Activated CD4-positive, alpha-beta T cell treated with anti-CD3 and anti-CD28 coated beads, Interleukin-2, Interleukin-6, amounts not matched to agents 100 ng/mL and 50 ng/mL, durations not matched to agents 16 hours and 8 hours (primary cell): ENCODE data around the gene EFS.

ENCODE experiments used
- DNase-seq: peaks from one replicate; pipeline ENCODE4 v3.0.0-alpha.2; 2020

EFS gene

GRCh38 chr14:23377573-23378563 is 12.9 kb upstream of the EFS start:
- DNase-seq = no peak

DNA sequence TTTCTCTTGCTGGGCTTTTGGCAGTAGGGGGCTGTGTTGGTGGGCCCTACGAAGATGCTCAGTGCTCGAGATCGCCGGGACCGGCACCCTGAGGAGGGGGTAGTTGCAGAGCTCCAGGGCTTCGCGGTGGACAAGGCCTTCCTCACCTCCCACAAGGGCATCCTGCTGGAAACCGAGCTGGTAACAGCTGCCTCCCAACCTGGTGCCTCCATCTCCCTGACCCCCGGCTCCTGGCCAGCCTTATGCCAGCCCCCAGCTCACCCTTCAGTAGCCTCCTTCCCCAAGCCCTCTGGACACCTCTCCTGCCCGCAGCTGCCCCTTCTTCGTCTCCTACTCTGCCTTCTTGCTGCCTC is 12.2 kb upstream of the EFS start:
- no peak for DNase-seq

DNA sequence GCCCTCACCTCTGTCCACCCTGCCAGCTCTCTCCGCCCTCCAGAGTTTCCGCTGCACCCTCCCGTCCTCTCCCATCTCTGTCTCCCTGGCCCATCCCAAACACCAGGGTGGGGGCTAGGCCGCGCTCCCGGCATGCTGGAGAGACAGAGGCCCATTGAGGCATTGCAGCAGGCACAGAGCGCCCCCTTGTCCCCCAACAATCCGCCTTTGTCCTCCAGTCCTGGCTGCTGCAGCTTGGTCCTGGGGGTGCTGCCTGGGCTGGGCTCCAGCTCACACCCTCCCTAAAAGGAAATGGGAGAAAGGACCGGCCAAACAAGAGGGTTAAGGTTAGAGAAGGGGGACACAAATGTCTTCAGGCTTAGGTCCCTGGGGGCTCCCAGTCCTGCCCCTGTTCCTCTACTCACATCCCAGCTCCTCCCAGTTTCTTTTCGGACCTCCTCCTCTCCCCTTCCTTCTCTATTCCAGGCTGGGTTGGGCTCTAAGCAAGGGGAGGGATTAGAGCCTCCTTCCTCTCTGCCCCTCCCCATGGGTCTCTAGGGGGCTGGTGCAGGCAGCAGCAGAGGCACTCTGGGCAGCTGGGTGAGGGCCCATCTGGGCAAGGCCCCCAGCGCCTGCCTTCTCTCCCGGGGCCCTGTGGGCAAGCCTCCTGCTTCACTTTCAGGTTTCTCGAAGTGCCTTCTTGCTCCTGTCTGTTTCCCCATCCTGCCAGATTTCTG is 11.7 kb upstream of the EFS start, which contains the start of gene CMTM5:
CMTM5 (plus strand) TSS at position 565 of the 716 bp plus-strand sequence. CDS start 206 bp downstream, outside the sequence.
- no peak for DNase-seq

- DNase-seq = no peak
These were observed 10.7 kb upstream of the EFS start for GRCh38 chr14:23375527-23376251.

- no peak for DNase-seq
These were observed 8.1 kb upstream of the EFS start for GRCh38 chr14:23373041-23373440.

DNA sequence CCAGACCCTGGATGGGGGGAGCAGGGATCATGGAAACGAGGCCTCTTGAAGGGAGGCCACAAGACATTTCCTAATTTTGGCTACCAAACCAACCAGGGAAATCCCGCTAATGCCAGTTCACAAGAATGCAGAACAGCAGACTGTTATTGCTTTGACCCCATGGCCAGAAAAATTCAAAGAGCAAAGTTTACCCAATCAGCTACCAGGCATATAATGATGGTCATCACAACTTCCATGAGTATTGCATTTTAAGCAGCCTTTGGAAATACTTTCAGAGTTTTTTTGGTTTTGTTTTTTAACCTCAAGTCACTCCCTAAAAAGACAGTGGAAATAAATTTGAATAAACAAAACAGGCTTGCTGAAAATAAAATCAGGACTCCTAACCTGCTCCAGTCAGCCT is 7.5 kb upstream of the EFS start, which contains the start of gene IL25:
IL25 (plus strand) TSS at position 301 of the 400 bp plus-strand sequence.
- no peak for DNase-seq

GRCh38 chr14:23371865-23372264 is 6.9 kb upstream of the EFS start:
- DNase-seq = no peak

DNA sequence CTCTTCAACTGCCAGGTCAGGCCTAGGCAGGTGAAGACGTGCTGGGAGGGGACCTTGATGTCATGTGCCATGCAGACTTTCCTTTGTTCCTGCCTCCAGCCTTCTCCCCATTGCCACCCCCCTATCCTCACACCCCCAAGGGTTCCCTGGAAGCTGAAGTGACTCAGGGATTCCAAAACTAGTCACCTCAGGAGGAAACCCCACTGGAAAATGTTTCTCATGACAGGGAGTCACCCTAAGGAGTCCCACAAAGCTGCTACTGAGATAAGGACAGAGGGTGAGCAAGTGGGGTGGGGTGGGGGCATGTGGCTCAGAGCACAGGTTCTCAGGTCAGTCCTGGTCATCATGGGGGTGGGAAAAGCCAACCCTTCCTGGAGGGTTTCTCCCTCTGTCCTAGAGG is 5.2 kb upstream of the EFS start:
- no peak for DNase-seq

GRCh38 chr14:23366426-23366921 is 1.5 kb upstream of the EFS start:
- DNase-seq = no peak

DNA sequence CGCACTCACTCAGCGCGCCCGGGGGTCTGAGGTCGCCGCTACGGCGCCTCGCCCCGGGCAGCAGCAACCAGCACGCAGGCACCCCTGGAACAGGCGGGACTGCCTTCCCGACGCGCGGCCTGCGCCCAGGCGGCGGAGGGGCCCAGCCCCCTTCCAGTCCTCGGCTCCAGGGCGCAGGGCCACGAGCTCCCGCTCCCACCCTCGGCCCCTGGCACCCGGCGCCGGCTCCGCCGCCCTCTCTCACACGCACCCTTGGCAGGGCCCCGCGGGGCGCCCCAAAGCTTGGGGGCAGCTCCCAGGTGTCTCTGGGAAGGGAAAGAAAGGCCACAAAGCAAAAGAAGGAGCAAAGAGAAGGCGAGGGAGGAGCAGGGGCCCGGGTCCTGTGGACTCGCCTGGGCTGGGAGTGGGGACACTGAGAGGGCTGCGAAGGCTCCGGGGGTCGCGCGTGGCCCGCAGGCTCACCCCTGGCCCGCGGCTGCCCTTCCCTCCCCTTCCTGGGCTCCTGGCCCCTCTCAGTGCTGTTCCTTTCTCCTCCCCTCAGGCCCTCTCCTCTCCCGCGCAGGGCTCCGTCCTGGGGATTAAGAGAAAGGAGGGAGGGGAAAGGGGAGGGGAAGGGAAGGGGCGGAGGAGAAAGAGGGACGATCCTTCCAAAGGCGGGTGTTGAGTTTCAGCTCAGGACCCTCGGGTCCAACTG is 907 bp upstream of the EFS start:
- DNase-seq = no peak

GRCh38 chr14:23364164-23365035 is 572 bp downstream of the EFS start:
- DNase-seq = no peak

DNA sequence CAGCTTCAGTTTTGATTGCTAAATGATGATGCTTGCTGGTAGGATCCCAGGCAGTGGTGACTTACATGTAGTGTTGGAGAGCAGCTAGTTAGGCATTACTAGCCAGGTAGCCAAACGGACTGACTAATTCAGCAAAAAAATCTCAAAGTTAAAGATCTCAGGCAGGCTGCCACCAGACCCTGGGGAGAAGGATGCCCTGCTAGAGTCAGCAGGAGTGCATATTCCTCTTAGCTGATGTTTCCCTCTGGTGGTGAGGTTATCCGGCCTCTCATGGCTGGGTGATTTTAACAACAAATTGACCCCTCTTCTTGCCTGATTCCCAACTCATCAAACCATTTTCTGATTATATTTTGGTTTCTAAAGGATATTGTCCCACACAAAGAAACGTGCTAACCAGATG is 2.8 kb downstream of the EFS start:
- DNase-seq = no peak

DNA sequence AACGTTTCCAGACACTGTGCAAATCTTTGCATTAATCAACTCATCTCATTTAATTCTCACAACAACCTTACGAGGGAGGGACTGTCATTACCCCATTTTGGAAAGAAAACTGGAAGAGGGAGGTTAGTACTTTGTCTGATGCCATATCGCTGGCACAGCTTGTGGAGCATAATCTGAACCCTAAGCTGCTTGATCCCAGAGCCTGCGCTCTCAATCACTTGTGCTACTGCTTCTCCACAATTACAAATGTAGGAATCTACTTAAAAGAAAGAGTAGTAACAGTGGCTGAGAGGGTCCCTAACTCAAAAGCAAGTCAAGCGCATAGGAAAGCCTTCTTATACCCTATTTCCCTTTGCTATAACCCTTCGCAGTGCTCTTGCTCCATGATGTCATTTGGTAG is 3.2 kb downstream of the EFS start:
- no peak for DNase-seq

- DNase-seq = peak; percentile 47
These were observed 3.7 kb downstream of the EFS start for GRCh38 chr14:23361320-23361719.

GRCh38 chr14:23360496-23360895 is 4.5 kb downstream of the EFS start:
- no peak for DNase-seq

DNA sequence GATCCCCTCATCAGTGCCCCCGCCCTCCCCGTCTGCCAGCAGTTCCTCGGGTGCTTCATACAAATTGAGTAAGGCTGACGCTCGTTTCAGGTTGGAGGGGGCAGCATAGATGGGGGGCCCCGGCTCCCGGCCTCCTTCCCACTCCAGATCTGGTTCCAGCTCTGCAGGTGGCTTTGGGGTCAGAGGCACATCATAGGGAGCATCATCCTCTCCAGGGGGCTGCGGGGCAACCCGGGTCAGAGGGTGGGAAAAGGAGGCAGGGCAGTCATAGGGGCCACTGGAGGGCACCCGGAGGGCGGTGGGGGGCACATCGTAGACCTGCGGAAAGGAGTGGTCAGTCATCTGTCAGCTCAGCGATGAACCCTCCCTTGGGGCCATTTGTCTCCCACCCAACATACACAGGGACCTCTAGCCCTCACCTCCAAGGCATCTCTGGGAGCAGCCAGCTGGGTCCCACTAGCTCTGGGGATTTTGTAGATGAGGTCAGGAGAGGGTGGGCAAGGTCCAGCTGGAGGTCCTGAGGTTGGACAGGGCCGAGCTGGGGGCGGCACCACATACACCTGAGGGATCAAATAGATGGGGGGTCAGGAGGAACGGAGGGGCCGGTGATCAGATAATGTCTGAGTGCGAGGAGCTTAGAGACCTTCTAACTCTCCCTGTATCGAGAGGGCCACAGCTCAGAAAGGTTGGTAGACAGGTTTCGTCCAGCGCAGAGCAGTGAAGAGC is 5.1 kb downstream of the EFS start:
- DNase-seq = no peak

GRCh38 chr14:23359167-23359626 is 5.8 kb downstream of the EFS start:
- DNase-seq = no peak

- no peak for DNase-seq
These were observed 6.3 kb downstream of the EFS start for GRCh38 chr14:23358553-23359166.

GRCh38 chr14:23358042-23358441 is 6.9 kb downstream of the EFS start:
- DNase-seq = no peak

GRCh38 chr14:23357261-23357660 is 7.7 kb downstream of the EFS start:
- no peak for DNase-seq
